GM21737 (cell line): Measurements from ENCODE around the gene GRAPL.
"Not testable (repeated sequence)": the region's sequence is repeated elsewhere in the genome, so short reads cannot be mapped to it uniquely, and the experiment has no call there.

Source experiments
- ATAC-seq: cut with Tn5 transposase; IDR thresholded peaks from one replicate; pipeline ENCODE4 v1.9.1; 2021; ENCODE audit warnings: mild to moderate bottlenecking, moderate library complexity; ENCODE audit not compliant: unreplicated experiment

GRAPL gene

GRCh38 chr17:19127148-19127980 lies at the start of gene GRAPL:
Gene GRAPL, plus strand, starts transcription at chr17:19127589. Its CDS starts 31 bp downstream, at chr17:19127620.
- not testable (repeated sequence) for ATAC-seq

- ATAC-seq: not testable (repeated sequence)
Observed at GRCh38 chr17:19088804-19089685, 38.3 kb upstream of the GRAPL start.

- ATAC-seq: not testable (repeated sequence)
Observed at GRCh38 chr17:19090058-19090772, 37.2 kb upstream of the GRAPL start.

GRCh38 chr17:19092737-19093683 lies 34.4 kb upstream of the GRAPL start:
- not testable (repeated sequence) for ATAC-seq

- not testable (repeated sequence) for ATAC-seq
Observed at GRCh38 chr17:19093684-19094438, 33.5 kb upstream of the GRAPL start.

GRCh38 chr17:19108517-19108916 lies 18.9 kb upstream of the GRAPL start:
- ATAC-seq: not testable (repeated sequence)

- ATAC-seq: peak; percentile 30
Observed at GRCh38 chr17:19110189-19111097, 16.9 kb upstream of the GRAPL start.

GRCh38 chr17:19111111-19111711 lies 16.2 kb upstream of the GRAPL start:
- peak; percentile 76 for ATAC-seq

GRCh38 chr17:19111801-19112458 lies 15.5 kb upstream of the GRAPL start:
- peak; percentile 19 for ATAC-seq

- ATAC-seq: not testable (repeated sequence)
Observed at GRCh38 chr17:19112459-19112826, 14.9 kb upstream of the GRAPL start.

- ATAC-seq: not testable (repeated sequence)
Observed at GRCh38 chr17:19118695-19119094, 8.7 kb upstream of the GRAPL start.

- ATAC-seq: not testable (repeated sequence)
Observed at GRCh38 chr17:19125289-19125688, 2.1 kb upstream of the GRAPL start.

- not testable (repeated sequence) for ATAC-seq
Observed at GRCh38 chr17:19129500-19129899, 2.1 kb downstream of the GRAPL start.

- not testable (repeated sequence) for ATAC-seq
Observed at GRCh38 chr17:19131108-19131507, 3.7 kb downstream of the GRAPL start.

- ATAC-seq: not testable (repeated sequence)
Observed at GRCh38 chr17:19131772-19132171, 4.4 kb downstream of the GRAPL start.

- ATAC-seq: not testable (repeated sequence)
Observed at GRCh38 chr17:19133793-19134192, 6.4 kb downstream of the GRAPL start.

- ATAC-seq: not testable (repeated sequence)
Observed at GRCh38 chr17:19135391-19135790, 8.0 kb downstream of the GRAPL start.
